ENCODE results near the gene PNPLA6.
"Not testable (repeated sequence)": the region's sequence is repeated elsewhere in the genome, so short reads cannot be mapped to it uniquely, and the experiment has no call there.

PNPLA6 gene

GRCh38 chr19:7528522-7529245 lies 6.8 kb upstream of the PNPLA6 start:
- DNase-seq (ENCODE audit: extremely low spot score, insufficient read length, low read depth) (no peak), FAIRE-seq (no peak)

DNA sequence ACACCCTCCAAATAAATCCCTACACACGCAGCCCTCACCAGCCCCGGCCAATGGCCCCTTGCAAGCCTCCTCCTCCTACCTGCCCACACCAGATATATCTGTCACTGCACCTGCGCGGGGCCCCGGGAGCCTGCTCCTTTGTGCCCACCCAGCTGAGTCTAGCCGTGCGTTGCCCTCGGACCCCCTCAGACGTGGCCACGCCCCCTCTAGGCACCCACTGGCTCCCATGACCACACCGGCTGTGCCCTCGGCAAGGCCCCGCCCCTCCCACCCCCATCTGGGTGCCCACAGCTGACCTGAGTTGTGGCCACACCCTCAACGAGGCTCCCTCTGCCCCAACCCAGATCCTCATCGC lies 6.3 kb upstream of the PNPLA6 start:
- FAIRE-seq: no peak
- no peak for DNase-seq (ENCODE audit: extremely low spot score, insufficient read length, low read depth)

DNA sequence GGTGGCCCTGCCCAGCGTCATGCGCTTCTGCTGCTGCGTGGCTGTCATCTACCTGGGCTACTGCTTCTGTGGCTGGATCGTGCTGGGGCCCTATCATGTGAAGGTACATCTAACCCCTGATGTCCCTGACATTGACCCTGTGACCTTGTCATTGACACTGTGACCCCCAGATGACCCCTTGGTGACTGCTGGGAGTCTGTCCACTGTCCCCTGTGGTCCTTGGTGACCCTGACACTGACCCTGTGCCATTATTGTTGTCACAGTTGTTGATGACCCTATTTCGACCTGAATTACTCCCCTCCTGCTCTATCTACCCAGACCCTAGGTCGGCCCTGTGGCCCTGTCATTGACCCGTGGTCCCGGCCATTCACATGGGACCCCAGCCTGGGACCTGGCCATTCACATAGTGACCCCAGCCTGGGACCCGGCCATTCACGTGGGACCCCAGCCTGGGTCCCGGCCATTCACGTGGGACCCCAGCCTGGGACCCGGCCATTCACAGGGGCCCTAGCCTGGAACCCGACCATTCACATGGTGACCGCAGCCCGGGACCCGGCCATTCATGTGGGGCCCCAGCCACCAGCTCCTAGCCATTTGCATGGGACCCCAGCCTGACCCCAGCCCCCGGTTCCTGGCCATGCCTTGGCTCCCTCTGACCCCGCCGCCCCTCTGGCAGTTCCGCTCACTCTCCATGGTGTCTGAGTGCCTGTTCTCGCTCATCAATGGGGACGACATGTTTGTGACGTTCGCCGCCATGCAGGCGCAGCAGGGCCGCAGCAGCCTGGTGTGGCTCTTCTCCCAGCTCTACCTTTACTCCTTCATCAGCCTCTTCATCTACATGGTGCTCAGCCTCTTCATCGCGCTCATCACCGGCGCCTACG lies 5.7 kb upstream of the PNPLA6 start:
- DNase-seq (ENCODE audit: extremely low spot score, insufficient read length, low read depth) (no peak), FAIRE-seq (no peak)

DNA sequence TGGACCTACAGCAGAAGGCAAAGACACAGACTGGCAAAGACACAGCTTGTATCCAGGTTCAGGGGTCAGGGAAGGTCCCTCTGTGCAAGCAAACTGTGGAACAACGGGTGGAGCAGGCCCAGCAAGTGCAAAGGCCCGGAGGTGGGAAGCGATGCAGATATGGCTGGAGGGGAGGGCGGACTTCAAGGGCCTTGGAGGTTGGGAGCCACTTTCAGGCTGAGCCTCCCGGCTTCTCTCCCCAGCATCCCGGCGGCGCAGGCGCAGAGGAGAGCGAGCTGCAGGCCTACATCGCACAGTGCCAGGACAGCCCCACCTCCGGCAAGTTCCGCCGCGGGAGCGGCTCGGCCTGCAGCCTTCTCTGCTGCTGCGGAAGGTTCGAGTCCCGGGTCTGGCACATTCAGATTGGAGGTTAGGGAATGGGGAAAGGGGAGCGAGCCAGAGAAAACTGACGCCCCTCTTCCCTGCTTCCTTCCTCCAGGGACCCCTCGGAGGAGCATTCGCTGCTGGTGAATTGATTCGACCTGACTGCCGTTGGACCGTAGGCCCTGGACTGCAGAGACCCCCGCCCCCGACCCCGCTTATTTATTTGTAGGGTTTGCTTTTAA lies 2.1 kb upstream of the PNPLA6 start:
- FAIRE-seq (no peak), DNase-seq (ENCODE audit: extremely low spot score, insufficient read length, low read depth) (no peak)

DNA sequence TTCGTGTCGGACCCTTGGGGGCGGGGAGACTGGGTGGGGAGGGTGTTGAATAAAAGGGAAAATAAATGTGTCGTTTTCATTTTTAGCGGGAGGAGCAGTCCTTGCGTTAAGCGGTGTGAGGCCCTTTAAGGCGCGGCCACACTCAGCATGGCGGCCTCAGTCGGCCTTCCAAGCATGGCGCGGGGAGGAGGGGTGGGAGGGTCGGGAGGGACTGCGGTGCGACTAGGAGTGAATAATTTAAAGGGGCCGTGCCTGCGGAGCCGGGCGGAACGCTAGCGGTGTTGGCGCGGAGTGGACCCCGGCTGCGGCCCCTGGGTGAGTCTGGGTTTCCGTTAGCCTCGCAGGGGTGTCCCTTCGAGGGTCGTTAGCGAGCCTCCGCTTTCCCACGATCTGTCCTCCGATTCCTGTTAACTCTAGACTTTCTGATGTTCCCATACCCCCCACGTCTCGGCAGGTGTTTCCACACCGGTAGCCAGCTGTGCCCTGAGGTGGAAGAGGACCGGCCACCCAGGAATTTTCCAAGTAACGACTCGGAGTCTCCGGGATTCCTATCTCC lies 1.5 kb upstream of the PNPLA6 start:
- FAIRE-seq: peak; percentile 92
- peak; percentile 86 for DNase-seq (ENCODE audit: extremely low spot score, insufficient read length, low read depth)

GRCh38 chr19:7534531-7535046 lies 928 bp upstream of the PNPLA6 start:
- DNase-seq (ENCODE audit: extremely low spot score, insufficient read length, low read depth) (no peak), FAIRE-seq (no peak)

GRCh38 chr19:7535998-7536695 lies 630 bp downstream of the PNPLA6 start:
- DNase-seq (ENCODE audit: extremely low spot score, insufficient read length, low read depth) (no peak), FAIRE-seq (peak; percentile 56)

GRCh38 chr19:7538990-7539389 lies 3.5 kb downstream of the PNPLA6 start:
- not testable (repeated sequence) for FAIRE-seq; DNase-seq (ENCODE audit: extremely low spot score, insufficient read length, low read depth)

DNA sequence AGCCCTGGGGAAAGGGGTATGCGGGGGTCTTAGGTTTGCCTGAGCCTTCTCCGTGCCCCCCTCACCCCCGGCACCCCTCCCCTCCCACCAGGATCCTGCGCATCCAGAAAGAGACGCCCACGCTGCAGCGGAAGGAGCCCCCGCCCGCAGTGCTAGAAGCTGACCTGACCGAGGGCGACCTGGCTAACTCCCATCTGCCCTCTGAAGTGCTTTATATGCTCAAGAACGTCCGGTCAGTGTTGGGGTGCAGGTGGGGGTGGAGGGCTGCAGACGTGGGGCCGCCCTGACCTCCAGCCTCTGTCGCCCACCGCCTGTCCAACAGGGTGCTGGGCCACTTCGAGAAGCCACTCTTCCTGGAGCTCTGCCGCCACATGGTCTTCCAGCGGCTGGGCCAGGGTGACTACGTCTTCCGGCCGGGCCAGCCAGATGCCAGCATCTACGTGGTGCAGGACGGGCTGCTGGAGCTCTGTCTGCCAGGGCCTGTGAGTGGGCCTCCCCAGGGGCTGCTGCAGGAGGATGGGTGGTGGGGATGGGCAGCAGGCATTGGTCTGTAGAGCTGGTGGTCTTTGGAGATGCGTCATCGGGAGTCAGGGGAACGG lies 4.4 kb downstream of the PNPLA6 start:
- FAIRE-seq (no peak), DNase-seq (ENCODE audit: extremely low spot score, insufficient read length, low read depth) (no peak)

DNA sequence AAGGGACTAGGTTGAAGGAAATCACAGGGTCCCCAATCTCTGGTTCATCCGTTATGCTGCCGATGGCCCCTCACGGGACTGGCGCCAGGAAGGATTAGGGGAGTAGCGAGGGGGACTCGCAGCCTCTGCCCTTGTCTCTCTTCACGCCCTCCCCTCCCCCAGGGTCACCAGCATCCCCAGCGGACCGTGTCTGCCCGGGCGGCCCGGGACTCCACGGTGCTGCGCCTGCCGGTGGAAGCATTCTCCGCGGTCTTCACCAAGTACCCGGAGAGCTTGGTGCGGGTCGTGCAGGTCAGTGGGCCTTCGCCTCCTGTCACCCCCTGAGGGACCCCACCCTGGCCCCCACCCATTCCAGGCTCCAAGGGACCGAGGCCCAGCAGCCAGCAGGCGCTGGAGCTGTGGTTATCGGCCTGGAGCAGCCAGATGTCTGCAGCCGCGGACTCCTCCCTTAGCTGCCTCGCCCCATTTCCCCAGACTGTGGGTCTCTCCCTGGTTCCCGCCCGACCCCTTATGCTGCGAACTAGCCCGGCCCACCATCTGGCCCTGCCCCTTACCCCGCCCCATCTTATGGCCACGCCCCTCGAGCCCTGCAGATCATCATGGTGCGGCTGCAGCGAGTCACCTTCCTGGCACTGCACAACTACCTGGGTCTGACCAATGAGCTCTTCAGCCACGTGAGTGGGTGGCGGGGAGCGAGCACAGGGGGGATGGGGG lies 5.4 kb downstream of the PNPLA6 start:
- FAIRE-seq (no peak), DNase-seq (ENCODE audit: extremely low spot score, insufficient read length, low read depth) (no peak)

DNA sequence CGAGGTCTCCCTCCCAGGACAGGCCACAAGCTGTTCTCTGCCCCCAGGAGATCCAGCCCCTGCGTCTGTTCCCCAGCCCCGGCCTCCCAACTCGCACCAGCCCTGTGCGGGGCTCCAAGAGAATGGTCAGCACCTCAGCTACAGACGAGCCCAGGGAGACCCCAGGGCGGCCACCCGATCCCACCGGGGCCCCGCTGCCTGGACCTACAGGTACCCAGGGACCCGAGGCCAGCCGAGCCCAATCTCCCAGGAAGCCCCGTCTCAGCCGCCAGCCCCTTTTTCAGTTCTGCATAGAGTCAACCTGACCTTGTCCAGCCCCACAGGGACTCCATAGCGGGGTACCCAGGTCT lies 5.9 kb downstream of the PNPLA6 start:
- DNase-seq (ENCODE audit: extremely low spot score, insufficient read length, low read depth) (no peak), FAIRE-seq (no peak)

GRCh38 chr19:7541828-7542443 lies 6.4 kb downstream of the PNPLA6 start:
- no peak for DNase-seq (ENCODE audit: extremely low spot score, insufficient read length, low read depth)

GRCh38 chr19:7542556-7543348 lies 7.2 kb downstream of the PNPLA6 start:
- no peak for FAIRE-seq

More at GRCh38 chr19:7541828-7542443, 6.4 kb downstream of the PNPLA6 start:
- no peak for FAIRE-seq

DNA sequence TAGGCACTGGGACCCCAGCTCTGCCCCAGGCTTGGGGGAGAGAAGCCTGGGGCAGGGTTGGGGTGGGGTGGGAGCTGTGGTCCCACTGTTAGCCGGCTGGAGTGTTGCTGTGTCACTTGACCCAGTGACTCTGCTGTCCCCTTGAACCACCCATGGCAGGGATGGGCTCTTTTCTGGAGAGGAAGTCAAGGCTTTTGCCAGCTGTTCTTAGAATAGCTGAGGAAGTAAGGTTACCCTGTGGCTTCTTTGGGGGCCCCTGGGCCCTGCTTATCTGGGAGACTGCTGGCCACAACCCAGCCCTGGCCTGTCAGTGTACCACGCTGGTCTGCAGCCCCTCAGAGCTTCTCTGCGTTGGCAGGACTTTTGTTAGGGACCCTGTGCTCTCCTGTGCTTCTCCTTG lies 9.1 kb downstream of the PNPLA6 start:
- DNase-seq (ENCODE audit: extremely low spot score, insufficient read length, low read depth): no peak
- no peak for FAIRE-seq

More at GRCh38 chr19:7542556-7543348, 7.2 kb downstream of the PNPLA6 start:
- DNase-seq (ENCODE audit: extremely low spot score, insufficient read length, low read depth): no peak

GRCh38 chr19:7545300-7545699 lies 9.8 kb downstream of the PNPLA6 start:
- FAIRE-seq (no peak), DNase-seq (ENCODE audit: extremely low spot score, insufficient read length, low read depth) (no peak)

DNA sequence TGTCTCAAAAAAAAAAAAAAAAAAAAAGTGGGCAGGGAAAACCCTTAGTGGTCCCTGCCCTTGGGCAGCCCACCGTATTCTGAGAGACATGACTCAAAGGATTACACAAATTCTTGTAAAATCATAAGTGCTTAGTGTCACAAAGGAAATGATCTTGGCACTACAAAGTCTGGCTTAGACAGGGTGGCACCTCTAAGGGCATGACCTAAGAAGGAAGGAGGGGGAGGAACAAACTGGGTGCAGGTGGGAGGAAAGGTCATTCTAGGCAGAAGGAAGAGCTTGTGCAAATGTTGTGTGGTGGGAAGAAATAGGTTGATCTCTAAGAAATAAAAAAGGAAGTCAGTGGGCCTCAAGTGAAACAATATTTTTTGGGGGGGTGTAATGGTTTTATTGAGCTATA lies 10.4 kb downstream of the PNPLA6 start:
- FAIRE-seq (no peak), DNase-seq (ENCODE audit: extremely low spot score, insufficient read length, low read depth) (no peak)

DNA sequence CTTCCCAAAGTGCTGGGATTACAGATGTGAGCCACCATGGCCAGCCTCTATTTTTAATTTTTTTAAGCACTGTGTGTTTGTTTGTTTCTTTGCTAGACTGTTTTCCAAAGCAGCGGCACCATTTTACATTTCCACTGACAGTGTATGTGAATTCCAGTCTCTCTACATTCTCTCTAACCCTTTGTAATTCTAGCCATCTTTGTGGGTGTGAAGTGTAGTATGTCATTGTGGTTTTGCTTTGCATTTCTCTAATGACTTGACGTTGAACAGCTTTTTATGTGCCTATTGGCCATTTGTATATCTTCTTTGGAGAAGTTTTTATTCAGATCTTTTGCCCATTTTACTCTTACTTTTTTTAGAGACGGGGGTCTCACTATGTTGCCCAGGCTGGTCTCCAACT lies 11.6 kb downstream of the PNPLA6 start:
- no peak for DNase-seq (ENCODE audit: extremely low spot score, insufficient read length, low read depth)
- no peak for FAIRE-seq

All from GM18507 (cell line).